ENCODE data around the gene NUBP1. TPM values are rescaled to one million over a fixed set of nuclear protein-coding genes. Genes with fewer than 3 reads are reported as not detected.

The NUBP1 gene
- total RNA-seq, 1 donor: 19.5 TPM

DNA sequence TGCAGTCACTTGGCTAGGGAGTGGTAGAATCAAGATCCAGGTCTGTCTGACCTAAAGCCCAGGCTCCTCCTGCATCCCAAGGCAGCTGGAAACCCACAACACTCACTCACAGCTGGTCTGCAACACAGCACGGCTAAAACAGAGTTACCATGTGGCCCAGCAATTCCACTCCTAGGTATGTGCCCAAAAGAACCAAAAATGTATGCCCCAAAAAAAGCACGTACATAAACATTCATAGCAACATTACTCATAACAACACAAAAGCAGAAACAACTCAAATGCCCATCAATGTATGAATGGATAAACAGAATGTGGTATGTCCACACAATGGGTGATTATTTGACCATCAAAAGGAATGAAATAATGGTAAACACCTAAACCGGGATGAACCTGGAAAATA lies 66.1 kb downstream of the NUBP1 start:
- Histone ChIP-seq H3K9me3 (ENCODE audit: low read depth, low read length) (no peaks in the 10 kb centered on the region), H3K79me2 (ENCODE audit: insufficient read depth, low read length) (no peaks in the 10 kb centered on the region), H3K4me2 (ENCODE audit: insufficient read depth, low read length) (no peak overlapping the region), H2AFZ (ENCODE audit: low read length) (no peak overlapping the region), H3K4me3 (ENCODE audit: insufficient read depth, low read length) (no peak overlapping the region), H3K4me1 (ENCODE audit: insufficient read depth, low read length) (no peaks in the 10 kb centered on the region), H3K27ac (ENCODE audit: low read depth, low read length) (no peak overlapping the region), H4K20me1 (ENCODE audit: insufficient read depth, low read length) (no peaks in the 10 kb centered on the region), H3K27me3 (ENCODE audit: insufficient read depth, low read length) (peaks cover 6% of the 10 kb centered on the region), H3K36me3 (ENCODE audit: insufficient read depth, low read length) (no peaks in the 10 kb centered on the region)
- DNase-seq (ENCODE audit: insufficient read length, low spot score, missing footprints): no peak
- TF ChIP-seq, protein P1, sequence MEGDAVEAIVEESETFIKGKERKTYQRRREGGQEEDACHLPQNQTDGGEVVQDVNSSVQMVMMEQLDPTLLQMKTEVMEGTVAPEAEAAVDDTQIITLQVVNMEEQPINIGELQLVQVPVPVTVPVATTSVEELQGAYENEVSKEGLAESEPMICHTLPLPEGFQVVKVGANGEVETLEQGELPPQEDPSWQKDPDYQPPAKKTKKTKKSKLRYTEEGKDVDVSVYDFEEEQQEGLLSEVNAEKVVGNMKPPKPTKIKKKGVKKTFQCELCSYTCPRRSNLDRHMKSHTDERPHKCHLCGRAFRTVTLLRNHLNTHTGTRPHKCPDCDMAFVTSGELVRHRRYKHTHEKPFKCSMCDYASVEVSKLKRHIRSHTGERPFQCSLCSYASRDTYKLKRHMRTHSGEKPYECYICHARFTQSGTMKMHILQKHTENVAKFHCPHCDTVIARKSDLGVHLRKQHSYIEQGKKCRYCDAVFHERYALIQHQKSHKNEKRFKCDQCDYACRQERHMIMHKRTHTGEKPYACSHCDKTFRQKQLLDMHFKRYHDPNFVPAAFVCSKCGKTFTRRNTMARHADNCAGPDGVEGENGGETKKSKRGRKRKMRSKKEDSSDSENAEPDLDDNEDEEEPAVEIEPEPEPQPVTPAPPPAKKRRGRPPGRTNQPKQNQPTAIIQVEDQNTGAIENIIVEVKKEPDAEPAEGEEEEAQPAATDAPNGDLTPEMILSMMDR (IDR thresholded peaks at IDR 0.05; ENCODE audit: extremely low read depth, low read depth, low read length): no peak

DNA sequence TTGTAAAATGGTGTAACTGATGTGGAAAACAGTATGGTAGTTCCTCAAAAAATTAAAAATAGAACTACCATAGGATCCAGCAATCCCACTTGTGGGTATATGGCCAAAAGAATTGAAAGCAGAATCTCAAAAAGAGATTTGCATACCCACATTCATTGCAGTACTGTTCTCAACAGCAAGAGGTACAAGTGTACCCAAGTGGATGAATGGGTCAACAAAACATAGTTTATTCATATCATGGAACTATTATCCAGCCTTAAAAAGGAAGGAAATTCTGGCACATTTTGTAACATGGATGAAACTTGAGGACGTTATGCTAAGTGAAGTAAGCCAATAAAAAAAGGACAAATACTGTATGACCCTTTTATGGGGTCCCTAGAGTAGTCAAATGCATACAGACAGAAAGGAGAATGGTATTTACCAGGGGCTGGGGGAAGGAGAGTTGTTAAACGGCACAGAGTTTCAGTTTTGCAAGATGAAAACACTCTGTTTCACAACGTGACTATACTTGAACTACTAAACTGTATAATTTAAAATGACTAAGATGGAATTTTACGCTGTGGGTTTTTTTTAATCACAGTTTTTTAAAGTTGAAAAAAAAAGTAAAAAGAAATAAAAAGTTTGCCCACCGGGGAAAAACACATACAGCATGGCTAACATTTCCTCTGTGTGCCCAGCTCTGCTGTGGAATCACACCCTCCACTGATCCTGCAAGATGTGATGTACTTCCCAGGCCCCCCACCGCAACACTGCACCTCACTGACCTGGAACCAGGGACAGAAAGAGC lies 68.9 kb downstream of the NUBP1 start:
- Histone ChIP-seq H3K27me3 (ENCODE audit: insufficient read depth, low read length) (peaks cover 2% of the 10 kb centered on the region), H3K9me3 (ENCODE audit: low read depth, low read length) (no peaks in the 10 kb centered on the region), H3K36me3 (ENCODE audit: insufficient read depth, low read length) (no peaks in the 10 kb centered on the region), H3K79me2 (ENCODE audit: insufficient read depth, low read length) (no peaks in the 10 kb centered on the region), H3K4me3 (ENCODE audit: insufficient read depth, low read length) (peak overlapping the region; percentile 13), H2AFZ (ENCODE audit: low read length) (peak overlapping the region; percentile 80), H3K4me2 (ENCODE audit: insufficient read depth, low read length) (peak overlapping the region; percentile 67), H3K27ac (ENCODE audit: low read depth, low read length) (no peak overlapping the region), H4K20me1 (ENCODE audit: insufficient read depth, low read length) (no peaks in the 10 kb centered on the region), H3K4me1 (ENCODE audit: insufficient read depth, low read length) (no peaks in the 10 kb centered on the region)
- DNase-seq (ENCODE audit: insufficient read length, low spot score, missing footprints): no peak
- TF ChIP-seq, protein P1 (IDR thresholded peaks at IDR 0.05; ENCODE audit: extremely low read depth, low read depth, low read length): no peak

DNA sequence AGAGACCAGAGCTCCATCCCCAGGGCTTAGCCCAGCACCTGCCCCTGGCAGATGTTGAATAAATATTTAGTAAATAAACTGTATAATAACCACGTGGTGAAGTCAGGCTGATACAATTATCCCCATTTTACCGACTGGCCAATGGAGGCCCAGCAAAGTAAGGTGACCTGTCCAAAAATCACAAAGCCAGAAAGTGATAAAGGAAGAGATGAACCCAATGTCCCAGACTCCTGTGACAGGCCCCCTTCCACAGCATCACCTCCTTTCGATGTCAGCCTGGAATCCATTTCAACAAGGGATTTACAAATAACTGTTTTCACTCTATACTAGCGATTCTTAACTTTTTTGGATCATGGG lies 69.4 kb downstream of the NUBP1 start:
- TF ChIP-seq, protein P1 (IDR thresholded peaks at IDR 0.05; ENCODE audit: extremely low read depth, low read depth, low read length): no peak
- Histone ChIP-seq H3K36me3 (ENCODE audit: insufficient read depth, low read length) (no peaks in the 10 kb centered on the region), H3K27ac (ENCODE audit: low read depth, low read length) (no peak overlapping the region), H3K4me3 (ENCODE audit: insufficient read depth, low read length) (no peak overlapping the region), H3K4me2 (ENCODE audit: insufficient read depth, low read length) (peak overlapping the region; percentile 67), H3K4me1 (ENCODE audit: insufficient read depth, low read length) (no peaks in the 10 kb centered on the region), H3K27me3 (ENCODE audit: insufficient read depth, low read length) (peaks cover 6% of the 10 kb centered on the region), H3K79me2 (ENCODE audit: insufficient read depth, low read length) (no peaks in the 10 kb centered on the region), H2AFZ (ENCODE audit: low read length) (no peak overlapping the region), H4K20me1 (ENCODE audit: insufficient read depth, low read length) (no peaks in the 10 kb centered on the region), H3K9me3 (ENCODE audit: low read depth, low read length) (no peaks in the 10 kb centered on the region)
- DNase-seq (ENCODE audit: insufficient read length, low spot score, missing footprints): no peak

GRCh38 chr16:10817514-10817913 lies 73.9 kb downstream of the NUBP1 start:
- no peaks in the 10 kb centered on the region for H4K20me1 ChIP-seq (ENCODE audit: insufficient read depth, low read length)
- no peaks in the 10 kb centered on the region for H3K79me2 ChIP-seq (ENCODE audit: insufficient read depth, low read length)
- H3K4me3 ChIP-seq (ENCODE audit: insufficient read depth, low read length): no peak overlapping the region
- H3K27ac ChIP-seq (ENCODE audit: low read depth, low read length): no peak overlapping the region
- DNase-seq (ENCODE audit: insufficient read length, low spot score, missing footprints): no peak
- no peaks in the 10 kb centered on the region for H3K9me3 ChIP-seq (ENCODE audit: low read depth, low read length)
- peaks cover 6% of the 10 kb centered on the region for H3K27me3 ChIP-seq (ENCODE audit: insufficient read depth, low read length)
- H3K4me2 ChIP-seq (ENCODE audit: insufficient read depth, low read length): no peak overlapping the region
- TF ChIP-seq, protein P1 (IDR thresholded peaks at IDR 0.05; ENCODE audit: extremely low read depth, low read depth, low read length): no peak
- H3K36me3 ChIP-seq (ENCODE audit: insufficient read depth, low read length): no peaks in the 10 kb centered on the region
- no peak overlapping the region for H2AFZ ChIP-seq (ENCODE audit: low read length)
- H3K4me1 ChIP-seq (ENCODE audit: insufficient read depth, low read length): no peaks in the 10 kb centered on the region
